Neural progenitor cell (in vitro differentiated cells): ENCODE results near the gene SYTL1.

Source experiments
- CTCF ChIP-seq: fragments of 200-600 bp; sonication (generic); IDR thresholded peaks from 2 replicates; pipeline ENCODE4 v1.5.1; 2017; ENCODE audit warnings: antibody characterized with exemption, mild to moderate bottlenecking
- EZH2 ChIP-seq: fragments of 200-600 bp; sonication (generic); IDR thresholded peaks from 2 replicates; pipeline ENCODE4 v1.6.1; 2017; ENCODE audit warnings: antibody characterized with exemption, mild to moderate bottlenecking, moderate library complexity
- EZH2phosphoT487 ChIP-seq: fragments of 200-600 bp; sonication (generic); IDR thresholded peaks from 2 replicates; pipeline ENCODE4 v1.6.1; 2017; ENCODE audit warnings: antibody characterized with exemption

GRCh38 chr1:27343639-27344025, 1.8 kb downstream of the SYTL1 start:
- TF ChIP-seq CTCF = no peak
- no peak for TF ChIP-seq EZH2
- no peak for TF ChIP-seq EZH2phosphoT487
